Measurements from ENCODE around the gene AP2A2. TPM values are rescaled to one million over a fixed set of nuclear protein-coding genes. Genes with fewer than 3 reads are reported as not detected.

The AP2A2 gene
- total RNA-seq, 1 donor from 2014 or later, result 26.0 TPM

DNA sequence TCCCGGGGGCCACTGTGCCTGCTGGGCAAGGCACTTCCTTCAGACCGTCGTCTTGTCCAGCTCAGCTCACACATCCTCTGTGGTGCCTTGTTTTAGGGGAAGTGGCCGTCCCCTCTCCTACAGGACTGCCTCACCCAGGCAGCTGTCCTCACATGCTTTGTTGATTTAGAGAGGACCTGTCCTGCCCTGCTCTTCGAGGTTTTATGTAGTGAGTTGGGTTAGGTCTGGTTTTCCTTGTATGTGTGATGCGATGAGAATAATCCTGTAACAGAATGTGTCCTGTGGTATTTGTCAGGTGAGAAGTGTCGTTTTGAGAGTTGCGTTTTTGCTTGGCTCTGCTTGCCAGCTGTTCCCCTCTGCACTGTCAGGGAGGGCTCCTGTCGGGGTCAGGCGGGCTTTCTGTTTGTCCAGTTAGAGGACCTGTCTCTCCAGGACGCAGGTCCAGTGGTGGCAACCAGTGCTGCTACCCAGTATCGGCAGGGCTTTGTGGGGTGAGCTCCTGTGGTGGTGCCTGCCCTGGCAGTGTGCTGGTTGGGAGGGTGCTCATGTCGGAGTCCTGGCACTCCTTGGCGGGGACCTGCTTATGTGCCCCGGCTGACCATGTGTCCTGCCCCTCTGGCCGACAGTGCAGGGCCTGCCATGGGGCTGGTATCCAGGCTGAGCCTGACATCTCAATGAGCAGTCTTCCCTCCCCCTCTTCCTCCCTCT is 69.5 kb downstream of the AP2A2 start:
- DNase-seq (ENCODE audit: low read depth in 2 of 2), result no peak

DNA sequence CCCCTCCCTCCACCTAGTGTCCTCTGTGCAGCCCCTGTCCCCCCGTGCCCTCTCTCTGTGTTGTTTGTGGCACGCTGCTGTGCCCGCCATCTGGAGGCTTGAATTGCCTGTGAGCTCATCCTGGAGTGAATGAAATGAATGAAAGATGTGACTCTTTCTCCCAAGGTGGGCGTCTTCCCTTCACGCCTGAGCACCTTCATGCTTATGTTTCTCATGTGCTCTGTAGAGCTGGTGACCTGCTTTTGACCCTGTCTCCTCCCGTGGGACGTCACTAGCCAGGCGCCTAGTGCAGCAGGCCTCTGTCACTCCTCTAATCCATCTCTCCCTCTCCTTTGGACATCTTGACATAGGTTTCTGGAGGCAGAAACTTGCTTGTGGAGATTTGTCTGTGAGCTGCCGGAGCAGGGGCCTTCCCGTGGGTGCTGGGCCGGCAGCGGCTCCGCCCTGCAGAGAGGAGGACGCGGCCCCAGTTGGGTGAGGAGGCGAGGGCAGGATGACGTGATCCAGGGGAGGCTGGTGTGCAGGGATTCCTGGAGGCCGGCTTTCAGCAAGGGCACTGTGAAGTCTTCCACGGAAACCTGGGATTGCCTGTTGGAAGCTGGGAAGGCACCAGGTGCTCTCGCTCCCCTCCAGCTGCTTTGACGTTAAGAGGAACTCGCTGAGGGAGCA is 70.2 kb downstream of the AP2A2 start:
- no peak for DNase-seq (ENCODE audit: low read depth in 2 of 2)

DNA sequence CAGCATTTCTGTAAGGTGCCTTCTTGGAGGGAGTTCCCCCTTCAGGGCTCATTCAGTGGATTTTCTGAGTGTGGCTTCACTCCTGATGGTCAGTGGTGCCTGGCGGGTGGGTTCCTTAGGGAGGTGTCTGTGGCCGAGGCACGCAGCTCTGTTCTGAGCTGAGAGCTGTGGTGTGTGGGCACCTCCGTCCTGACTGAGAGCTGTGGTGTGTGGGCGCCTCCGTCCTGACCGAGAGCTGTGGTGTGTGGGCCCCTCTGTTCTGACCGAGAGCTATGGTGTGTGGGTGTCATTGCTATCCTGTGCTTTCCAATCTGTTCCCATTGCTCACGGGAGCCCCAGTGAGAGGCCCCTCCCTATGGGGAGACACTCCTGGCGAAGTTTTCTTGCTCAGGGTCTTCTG is 71.0 kb downstream of the AP2A2 start:
- DNase-seq (ENCODE audit: low read depth in 2 of 2), result no peak

DNA sequence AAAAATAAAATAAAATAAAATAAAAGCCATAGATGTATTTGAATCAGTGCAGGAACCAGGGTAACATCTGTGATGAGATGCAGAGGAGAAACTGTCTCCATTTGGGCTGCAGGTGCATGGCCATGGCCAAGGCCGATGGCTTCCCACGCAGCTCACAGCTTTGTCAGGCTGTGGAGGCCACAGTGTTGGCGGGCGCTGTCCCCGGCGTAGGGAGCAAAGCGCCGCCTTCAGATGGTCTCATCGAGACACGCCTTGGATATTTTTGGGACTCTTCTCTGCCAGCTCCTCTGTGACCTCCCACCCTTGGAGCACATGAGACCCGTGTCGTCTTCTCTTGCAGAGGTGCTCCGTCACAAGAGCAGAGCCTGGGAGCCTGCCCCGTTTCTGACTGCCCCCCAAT is 72.2 kb downstream of the AP2A2 start:
- no peak for DNase-seq (ENCODE audit: low read depth in 2 of 2)

DNA sequence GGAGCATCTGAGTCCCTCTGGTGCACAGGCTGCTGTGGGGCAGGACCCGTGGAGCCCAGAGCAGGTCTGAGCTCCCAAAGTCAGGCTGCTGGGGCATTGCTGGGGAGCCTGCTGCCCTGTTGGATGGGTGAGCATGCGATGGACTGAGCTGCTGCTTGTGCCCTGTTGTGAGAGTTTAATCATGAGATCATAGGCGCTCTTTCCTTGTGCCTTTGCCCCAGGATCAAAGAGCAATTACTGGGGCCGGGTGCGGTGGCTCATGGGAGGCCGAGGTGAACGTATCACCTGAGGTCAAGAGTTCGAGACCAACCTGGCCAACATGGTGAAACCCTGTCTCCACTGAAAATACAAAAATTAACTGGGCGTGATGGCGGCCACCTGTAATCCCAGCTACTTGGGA is 73.3 kb downstream of the AP2A2 start:
- no peak for DNase-seq (ENCODE audit: low read depth in 2 of 2)

DNA sequence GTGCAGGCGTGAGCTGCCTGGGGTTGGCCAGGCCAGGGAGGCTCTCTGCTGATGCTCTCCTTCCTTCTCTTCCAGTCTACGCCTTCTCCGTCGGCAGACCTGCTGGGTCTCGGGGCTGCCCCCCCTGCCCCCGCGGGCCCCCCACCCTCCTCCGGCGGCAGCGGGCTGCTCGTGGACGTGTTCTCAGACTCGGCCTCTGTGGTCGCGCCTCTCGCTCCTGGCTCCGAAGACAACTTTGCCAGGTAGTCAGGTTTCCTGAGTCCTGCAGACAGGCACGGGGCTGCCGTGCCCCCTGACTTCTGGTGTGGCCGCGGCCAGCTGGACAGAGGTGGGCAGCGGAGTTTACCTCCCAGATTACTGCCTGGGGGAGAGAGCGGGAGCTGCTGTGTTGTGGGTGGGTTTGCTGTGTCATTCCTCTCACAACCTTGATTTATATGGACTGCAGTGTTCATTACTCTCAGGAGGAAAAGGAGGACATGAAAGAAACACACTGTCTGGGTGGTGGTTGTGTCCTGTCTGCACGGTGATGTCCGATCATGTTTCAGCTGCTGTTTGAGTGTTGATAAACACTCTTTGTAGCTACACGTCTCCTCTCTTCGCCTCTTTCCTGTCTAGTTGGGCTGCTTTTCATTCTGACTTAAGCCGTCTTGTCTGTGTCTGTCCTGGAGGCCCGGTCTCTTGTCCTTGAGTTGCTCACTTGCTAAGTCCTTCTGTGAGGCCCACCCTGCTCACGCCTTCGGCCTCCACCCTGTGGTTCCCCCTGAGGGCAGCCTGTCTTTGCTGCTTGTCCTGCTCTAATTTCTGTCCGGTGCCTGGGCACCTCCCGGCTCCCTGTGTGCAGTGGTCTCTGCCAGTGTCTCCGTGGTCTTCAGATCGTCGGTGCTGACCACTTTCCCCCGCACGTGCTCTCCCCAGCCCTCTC is 74.9 kb downstream of the AP2A2 start:
- no peak for DNase-seq (ENCODE audit: low read depth in 2 of 2)

DNA sequence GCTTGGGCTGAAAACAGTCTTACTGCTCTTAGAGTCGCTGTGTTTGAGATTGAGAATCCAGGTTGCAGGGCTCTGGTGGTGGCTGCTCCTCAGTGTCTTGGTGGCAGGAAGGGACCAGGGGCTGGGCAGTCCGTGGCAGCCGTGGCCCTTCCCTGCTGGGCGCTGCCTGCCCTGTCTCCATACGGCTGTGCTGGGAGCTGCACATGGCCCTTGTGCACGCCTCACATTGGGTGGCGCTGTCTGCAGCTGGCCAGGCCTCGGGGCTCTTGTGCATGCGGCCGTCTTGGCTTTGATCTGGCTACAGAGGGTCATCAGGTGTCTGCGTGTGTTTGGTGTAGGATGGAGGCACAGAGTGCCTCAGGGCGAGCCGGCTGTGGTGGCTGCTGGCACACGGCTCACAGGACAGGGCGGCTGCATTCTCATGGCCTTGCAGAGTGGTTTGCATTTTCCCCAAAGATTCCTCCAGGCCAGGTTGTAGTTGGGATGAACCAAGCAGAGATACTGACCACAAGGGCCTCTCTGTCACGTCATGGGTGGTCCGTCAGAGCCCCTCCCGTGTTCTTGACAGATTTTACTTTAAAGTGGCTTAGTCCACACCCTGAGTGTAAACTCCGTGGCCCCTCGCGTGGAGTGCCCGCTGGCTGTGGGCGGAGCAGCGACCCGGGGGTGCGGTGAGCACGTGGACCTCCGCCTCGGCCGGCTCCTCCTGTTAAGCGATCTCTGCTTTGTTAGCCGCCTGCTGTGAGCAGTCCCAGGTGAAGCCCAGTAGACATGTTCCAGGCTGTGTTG is 76.1 kb downstream of the AP2A2 start:
- no peak for DNase-seq (ENCODE audit: low read depth in 2 of 2)

DNA sequence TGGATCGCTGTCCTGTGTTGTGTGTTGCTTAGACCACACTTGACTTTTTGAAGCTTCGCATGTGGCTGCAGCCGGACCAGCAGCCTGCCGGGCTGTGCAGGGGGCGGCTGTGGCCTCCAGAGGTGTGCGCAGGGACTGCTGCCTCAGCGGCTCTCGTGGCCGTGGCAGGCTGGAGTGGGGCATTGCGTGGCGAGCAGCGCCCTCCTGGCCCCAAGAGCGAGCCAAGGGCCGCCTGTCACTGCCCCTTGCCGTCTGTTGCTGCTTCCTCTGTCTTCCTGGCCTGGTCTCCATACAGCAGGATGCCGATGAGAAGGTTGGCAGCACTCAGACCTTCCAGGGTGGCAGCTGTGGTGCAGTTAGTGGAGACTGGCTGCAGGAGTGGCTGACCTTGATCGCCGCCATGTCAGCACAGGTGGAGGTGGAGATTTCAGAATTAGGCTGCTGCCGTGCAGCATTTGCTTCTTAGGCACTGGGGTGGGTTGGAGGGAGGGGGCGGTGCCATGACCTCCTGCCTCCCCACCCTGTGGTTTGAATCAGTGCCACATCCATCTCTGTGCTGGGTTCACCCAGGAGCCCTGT is 76.8 kb downstream of the AP2A2 start:
- DNase-seq (ENCODE audit: low read depth in 2 of 2), result no peak

DNA sequence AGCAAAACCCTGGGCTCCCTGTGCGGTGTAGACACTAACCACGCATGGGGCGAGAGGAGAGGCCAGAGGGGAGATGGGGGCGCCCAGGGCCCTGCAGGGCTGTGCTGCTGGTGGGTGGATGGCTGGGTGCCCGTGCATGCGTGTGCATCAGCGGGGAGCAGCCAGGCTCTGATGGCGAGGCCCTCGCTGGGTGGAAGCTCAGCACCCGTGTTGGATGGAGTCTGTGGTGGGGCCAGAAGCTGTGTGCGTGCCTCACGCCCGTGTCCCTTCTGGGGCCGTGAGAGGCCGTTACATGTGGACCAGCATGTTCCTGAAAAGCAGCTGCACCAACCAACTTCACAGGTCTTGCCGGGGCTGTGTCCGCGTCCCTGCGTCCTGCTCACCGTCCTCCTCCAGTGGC is 77.5 kb downstream of the AP2A2 start:
- DNase-seq (ENCODE audit: low read depth in 2 of 2), result no peak

DNA sequence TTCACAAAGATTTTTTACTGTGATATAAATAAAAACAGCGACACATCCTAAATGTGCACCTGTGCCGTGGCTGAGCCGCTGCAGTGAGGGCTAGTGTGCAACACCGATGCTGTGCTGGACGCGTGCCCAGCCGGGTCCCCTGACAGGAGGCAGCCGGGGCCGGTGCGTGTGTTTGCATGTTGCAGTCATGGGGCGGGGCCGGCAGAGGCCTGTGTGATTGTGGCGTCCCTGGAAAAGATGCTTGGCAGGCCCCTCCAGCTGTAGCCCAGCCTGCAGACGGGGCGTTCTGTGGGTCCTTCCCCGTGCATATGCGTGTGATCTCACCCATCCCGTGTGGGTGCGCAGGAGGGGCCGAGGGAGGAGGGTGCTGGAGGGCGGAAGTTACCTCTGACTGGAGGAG is 80.3 kb downstream of the AP2A2 start:
- peak in 1 of 2 donors; percentile 25 for DNase-seq (ENCODE audit: low read depth in 2 of 2)

DNA sequence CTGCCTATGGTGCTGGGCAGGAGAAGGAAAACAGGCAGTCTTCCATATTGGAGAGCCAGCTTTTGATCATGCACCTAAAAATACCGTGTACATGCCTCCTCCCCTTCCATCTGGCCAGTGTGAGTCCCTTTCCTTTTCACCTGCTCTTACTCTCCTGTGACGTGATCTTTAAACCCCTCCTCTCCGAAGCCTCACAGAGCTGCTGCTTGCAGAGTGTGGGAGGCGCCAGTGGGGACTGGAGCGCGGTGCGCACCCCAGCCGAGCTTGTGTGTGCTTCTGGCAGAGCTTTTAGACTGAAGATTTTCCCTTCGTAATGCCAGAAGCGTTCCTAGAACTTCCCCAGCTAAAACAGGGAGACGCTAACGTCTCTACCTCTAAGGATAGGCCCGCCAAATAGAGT is 81.1 kb downstream of the AP2A2 start:
- no peak for DNase-seq (ENCODE audit: low read depth in 2 of 2)

DNA sequence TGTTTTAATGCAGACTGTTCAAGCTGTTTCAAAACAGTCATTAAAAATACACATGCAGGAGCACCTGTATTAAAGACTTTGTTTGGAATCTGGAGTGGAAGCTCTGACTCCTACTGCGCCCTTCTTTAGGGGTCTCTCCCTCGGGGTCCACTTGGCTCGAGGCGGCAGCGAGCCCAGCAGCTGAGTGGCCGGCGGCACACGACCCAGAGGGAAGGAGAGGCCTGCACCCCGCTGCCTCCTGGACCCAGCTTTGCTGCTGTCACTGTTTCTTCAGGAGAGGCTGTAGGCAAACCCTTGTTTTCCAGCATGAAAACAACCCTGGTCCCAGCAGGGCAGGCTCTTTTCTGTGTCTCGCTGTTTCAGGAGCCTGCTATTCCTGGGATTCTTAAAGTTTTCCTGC is 81.6 kb downstream of the AP2A2 start:
- DNase-seq (ENCODE audit: low read depth in 2 of 2), result no peak

DNA sequence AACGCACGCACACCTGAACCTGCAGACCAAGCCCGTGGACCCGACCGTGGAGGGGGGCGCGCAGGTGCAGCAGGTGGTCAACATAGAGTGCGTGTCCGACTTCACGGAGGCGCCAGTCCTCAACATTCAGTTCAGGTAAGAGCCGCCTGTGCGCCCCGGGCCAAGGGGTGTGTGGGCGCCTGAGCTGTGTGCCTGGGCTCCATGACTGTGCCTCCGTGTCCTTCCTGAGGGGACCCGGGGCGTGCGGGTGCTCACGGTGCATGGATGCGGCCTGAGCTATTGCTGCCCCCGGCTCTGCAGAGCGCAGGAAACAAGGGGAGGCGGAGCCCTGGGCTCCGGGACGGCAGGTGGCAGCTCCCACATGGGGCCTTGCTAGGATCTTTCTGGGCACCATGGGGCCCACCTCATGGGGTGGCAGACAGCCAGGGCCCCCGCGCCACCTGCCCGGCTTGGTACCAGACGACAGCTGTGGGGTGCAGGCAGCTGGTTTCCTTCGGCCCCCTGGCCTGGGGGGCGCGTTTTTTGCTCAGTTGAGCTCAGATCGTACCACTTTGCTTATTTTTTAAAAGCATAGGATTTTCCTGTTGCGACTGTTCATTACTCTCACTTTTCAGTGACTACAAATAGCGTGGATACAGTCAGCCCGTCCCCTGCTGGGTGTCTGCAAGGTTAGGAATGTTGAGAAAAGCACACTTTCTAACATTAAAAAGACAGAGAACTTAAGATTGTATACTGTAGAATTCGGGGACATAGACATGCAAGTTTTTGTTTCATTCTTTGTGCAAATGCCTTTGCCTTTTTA is 82.5 kb downstream of the AP2A2 start:
- DNase-seq (ENCODE audit: low read depth in 2 of 2), result no peak

DNA sequence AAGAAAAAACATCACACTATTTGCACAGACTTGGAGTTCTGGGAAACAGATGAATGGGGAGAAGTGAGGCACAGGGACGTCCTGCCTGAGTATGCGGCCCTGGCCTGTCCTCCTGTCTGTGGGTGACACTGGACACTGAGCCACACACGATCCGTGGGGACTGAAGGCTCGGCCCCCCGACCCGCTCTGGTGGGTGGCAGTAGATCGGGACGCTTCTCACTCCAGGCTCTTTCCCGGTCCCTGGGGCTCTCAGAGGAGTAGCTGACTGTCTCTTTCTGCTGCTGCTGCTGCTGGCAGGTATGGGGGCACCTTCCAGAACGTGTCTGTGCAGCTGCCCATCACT is 83.1 kb downstream of the AP2A2 start:
- DNase-seq (ENCODE audit: low read depth in 2 of 2), result no peak

DNA sequence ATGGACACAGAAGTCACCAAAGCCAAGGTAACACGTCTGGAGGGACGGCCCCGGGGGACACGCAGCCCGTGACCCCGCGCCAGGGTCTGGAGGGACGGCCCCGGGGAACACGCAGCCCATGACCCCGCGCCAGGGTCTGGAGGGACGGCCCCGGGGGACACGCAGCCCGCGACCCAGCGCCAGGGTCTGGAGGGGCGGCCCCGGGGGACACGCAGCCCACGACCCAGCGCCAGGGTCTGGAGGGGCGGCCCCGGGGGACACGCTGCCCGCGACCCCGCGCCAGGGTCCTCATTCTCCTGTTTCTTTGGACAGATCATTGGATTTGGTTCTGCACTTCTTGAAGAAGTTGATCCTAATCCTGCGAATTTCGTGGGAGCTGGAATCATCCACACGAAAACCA is 83.7 kb downstream of the AP2A2 start:
- DNase-seq (ENCODE audit: low read depth in 2 of 2), result no peak

DNA sequence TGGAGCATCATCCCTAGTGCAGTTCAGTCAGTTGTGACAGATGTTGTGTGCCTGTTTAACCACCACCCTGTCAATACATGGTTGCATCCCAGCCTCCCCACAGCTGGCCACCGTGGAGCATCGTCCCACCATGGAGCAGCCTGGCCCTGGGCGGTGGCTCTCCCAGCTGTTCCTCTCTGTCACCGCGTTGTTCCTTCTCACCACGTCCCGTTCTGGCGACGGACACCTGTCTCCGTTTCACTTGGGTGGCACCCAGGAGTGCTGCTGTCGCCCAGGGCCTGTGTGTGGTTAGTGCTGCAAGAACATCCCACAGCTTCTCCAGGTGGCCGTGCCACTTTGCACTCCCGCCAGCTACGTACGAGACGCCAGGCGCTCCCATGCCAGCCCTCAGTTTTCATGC is 84.3 kb downstream of the AP2A2 start:
- no peak for DNase-seq (ENCODE audit: low read depth in 2 of 2)

DNA sequence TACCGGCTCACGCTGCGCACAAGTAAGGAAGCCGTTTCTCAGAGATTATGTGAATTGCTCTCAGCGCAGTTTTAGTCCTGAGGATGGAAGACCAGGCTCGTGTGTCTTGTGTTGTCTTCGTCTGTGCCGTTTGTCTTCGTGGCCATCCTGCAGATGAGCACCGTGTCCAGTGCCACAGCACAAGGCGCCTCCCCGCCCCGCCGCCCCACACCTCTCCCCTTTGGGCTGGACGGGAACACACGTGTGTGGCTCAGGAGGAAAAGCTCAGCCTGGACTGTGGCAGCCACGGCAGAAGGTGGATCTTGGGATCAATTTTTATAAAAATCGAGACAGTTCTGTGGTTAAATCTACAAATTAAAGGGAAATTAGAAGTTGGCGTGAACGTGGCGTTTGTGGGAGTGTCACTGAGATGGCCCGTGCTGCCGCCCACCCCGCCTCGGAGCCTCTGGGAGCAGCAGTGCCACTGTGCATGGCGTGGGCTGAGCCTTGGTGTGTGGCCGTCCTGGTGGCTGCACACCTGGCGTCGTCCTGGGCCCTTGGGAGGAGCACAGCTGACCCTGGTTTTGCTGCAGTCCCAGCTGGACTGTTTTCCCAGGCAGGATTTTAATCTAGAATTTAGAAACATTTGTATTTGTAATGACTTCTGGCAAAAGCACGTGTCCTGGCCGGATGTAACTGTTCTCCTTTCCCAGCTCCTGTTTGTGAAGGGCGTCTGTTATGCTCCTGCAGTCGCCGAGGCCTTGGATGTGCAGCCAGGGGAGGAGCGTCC is 85.1 kb downstream of the AP2A2 start:
- DNase-seq (ENCODE audit: low read depth in 2 of 2), result no peak

DNA sequence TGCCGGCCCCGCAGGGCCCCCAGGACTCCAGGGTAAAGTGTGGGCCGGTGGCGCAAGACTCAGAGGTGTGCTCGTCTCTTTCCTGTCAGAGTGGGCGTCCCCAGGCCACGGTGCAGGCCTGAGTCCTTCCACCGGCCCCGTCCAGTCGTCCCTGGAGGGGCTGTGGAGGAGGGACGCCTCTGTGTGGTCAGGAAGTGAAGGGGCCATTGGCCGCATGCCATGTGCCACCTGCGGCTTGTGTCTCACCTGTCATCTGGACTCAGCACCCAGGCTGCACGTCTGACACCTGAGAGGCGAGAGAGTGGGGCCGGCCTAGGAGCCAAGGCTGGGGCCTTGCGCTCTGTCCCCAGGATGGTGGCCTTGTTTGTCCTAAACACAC is 85.6 kb downstream of the AP2A2 start:
- no peak for DNase-seq (ENCODE audit: low read depth in 2 of 2)

DNA sequence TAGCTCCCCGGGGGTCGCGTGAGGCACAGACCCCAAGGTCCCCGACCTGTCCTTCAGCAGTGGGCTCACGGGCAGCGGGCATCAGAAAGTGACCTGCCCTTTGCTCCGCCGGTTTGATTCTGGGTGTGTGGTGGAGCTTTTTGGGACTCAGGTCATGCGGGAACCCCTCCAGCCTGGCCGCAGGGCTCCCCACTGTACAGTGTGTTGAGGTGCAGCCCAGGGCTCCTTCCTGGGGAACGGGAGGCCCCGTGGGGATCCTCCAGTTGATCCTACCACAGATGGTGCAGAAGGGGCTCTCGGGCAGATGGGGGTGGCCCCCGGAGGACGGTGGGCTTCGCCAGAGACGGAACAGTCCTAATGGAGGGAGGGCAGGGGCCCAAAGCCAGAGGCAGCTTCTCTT is 86.6 kb downstream of the AP2A2 start:
- DNase-seq (ENCODE audit: low read depth in 2 of 2), result no peak

Data from lung microvascular endothelial cell (primary cell).